Epithelial cell of proximal tubule (primary cell): Measurements from ENCODE around the gene LRRC32. TPM values are rescaled to one million over a fixed set of nuclear protein-coding genes. Genes with fewer than 3 reads are reported as not detected.

Source experiments
- DNase-seq: peaks from one replicate; pipeline ENCODE4 v3.0.0-alpha.2; 2011; ENCODE audit warnings: low read depth
- H3K4me3 ChIP-seq: 2 replicates; pipeline ENCODE4 v1.5.1; 2011; ENCODE audit warnings: low read depth, mild to moderate bottlenecking, low read length
- total RNA-seq: library from RNA; depleted of rRNA; stranded (reverse); fragments of >200 nt; gene quantifications from 2 replicates; pipeline ENCODE4 v1.2.3, GENCODE V29; 2015
- TF ChIP-seq, protein P1 (sequence below): conservative IDR thresholded peaks from 2 replicates; pipeline ENCODE4 v1.5.1; 2012; ENCODE audit warnings: low read depth, mild to moderate bottlenecking, low read length

LRRC32 gene
- total RNA-seq, 1 donor from 2014 or later = 0.29 TPM

DNA sequence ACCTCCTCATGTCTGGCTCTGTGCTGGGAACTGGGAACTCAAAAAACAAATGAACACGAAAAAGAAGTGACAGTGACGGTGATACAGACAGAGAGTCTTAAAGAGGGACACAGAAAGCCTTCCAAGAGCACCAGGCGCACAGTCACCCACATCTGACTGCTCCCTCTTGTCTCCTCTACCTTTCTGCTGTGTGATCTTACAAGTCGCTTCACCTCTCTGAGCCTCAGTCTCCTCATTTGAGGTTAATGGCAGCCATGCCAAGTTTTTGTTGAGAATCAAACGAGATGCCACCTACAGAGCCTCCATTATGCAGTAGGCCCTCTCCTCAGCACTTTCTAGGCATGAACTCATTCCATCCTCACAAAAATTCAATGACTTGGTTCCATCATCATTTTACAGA is 3.7 kb downstream of the LRRC32 start:
- H3K4me3 ChIP-seq = no peak overlapping the region
- TF ChIP-seq, protein P1, sequence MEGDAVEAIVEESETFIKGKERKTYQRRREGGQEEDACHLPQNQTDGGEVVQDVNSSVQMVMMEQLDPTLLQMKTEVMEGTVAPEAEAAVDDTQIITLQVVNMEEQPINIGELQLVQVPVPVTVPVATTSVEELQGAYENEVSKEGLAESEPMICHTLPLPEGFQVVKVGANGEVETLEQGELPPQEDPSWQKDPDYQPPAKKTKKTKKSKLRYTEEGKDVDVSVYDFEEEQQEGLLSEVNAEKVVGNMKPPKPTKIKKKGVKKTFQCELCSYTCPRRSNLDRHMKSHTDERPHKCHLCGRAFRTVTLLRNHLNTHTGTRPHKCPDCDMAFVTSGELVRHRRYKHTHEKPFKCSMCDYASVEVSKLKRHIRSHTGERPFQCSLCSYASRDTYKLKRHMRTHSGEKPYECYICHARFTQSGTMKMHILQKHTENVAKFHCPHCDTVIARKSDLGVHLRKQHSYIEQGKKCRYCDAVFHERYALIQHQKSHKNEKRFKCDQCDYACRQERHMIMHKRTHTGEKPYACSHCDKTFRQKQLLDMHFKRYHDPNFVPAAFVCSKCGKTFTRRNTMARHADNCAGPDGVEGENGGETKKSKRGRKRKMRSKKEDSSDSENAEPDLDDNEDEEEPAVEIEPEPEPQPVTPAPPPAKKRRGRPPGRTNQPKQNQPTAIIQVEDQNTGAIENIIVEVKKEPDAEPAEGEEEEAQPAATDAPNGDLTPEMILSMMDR = no peak
- DNase-seq = no peak

DNA sequence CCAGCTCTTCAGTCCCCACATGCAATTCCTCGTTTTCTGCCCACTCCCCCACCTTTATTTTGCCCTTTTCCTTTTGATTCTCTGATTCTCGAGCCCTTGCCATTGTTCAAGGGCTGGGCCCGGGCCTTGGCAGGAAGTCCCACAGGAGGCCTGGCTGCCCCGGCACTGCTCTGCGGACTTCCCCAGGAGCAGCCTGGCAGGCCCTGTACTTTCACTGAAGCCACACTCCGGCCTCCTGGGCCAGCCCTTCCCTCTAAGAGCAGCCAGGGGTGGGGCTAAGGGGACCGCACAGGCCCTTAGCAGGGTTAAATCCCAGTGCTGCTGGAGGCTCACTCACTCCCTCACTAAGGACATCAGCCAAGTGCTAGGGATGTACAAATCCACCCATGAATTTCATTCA is 4.1 kb downstream of the LRRC32 start:
- DNase-seq = no peak
- TF ChIP-seq, protein P1 = no peak
- no peak overlapping the region for H3K4me3 ChIP-seq

DNA sequence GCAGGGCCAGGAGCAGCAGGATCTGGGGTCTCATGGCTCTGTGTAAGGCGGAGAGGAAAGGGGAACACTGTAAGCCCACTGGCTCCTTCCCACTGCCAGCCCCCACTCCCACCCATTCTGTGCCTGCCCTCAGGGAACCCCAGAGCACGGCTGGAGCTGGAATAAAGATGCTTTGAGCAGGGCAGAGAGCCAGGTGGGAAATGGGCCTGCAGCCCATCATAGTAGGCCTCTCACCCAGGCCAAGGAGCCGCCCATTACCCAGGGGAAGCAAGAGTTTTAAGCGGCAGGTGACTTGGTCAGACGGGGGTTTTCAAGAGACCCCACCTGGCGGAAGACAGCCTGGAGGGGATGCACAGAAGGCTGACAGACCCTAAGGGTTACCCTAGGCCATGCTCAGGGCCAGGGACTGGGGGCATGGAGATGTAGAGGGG is 4.6 kb downstream of the LRRC32 start:
- DNase-seq = no peak
- TF ChIP-seq, protein P1 = no peak
- H3K4me3 ChIP-seq = no peak overlapping the region

DNA sequence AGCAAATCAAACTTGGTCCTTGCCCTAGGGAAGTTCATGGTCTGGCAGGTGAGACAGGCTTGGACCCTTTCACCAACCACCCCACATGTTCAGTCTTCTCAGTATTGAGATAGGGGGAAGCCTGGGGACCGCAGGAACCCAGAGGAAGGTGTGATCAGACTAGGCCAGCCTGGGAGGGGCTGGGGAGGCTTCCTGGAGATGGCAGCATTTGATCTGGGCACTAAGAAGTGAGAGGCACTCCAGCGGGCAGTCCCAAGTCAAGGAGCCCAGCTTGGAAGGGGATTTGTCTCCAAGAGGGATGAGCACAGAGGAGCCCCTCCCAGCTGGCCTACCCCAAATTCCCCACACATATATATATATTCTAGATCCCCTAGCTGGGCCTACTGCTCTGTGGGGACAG is 5.4 kb downstream of the LRRC32 start:
- no peak overlapping the region for H3K4me3 ChIP-seq
- no peak for DNase-seq
- TF ChIP-seq, protein P1 = no peak

DNA sequence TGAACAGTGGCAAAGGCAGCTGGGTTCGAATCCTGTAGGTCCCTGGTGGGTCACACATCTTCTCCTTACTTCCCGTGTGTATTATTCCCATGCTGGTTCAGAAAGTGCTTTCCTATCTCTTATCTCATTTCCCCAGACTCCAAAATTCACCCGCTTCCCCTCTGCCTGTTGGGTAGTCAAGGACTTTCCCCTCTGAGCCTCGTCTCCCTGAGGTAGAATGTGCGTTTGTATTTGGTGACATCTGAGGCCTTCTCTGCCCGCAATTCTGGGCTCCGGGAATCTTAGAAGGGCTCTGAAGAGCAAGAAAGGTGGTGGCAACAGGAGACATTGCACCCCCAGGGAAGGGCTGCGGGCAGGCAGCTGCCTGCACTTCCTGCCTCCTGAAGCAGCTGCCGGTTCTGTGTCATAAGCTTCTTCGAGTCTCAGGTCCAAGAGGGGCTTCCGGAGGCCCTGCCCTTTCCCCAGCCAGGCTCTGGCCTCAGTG is 5.9 kb downstream of the LRRC32 start:
- no peak for DNase-seq
- TF ChIP-seq, protein P1 = no peak
- no peak overlapping the region for H3K4me3 ChIP-seq

DNA sequence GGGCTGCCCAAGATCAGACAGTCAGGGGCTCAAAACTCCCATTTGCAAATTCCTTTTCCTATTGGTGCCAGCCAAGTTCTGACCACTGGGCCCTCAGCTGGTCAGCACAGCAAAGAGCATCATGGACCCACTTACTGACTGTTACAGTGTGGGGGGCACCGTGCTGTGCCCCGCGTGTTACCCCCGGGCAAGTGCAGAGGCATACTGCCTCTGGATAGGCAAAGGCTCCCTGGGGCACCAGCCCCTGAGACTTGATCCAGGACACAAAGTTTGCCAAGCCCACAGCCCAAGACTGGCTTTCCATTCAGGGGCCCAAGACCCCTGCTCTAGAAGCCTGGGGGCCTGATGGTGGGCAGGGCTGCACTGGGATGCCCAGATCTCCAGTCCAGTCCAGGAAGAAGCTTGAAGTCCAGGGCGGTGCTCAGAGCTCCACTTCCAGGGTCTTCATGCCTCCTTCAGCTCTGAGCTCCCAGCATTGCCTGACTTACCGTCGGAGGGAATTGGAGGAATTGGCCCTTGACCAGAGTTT is 6.6 kb downstream of the LRRC32 start:
- no peak overlapping the region for H3K4me3 ChIP-seq
- TF ChIP-seq, protein P1 = no peak
- no peak for DNase-seq

DNA sequence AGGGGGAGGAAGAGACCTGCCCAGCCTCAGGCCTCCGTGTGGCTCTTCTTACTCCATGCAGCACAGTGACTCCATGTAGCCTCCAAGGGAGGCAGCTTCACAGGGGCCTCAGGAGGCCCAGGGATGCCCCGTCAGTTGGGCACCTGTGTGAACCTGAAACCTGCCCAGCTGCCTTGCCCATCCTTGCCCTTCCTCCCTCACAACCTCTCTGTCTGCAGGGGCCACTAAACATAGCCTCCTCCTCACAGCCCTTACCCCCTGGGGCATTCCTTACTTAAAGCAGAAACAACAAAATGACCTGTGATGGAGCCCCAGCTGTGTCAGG is 7.1 kb downstream of the LRRC32 start:
- H3K4me3 ChIP-seq = no peak overlapping the region
- TF ChIP-seq, protein P1 = no peak
- no peak for DNase-seq
